ENCODE measurements around the gene AMZ1. TPM values are rescaled to one million over a fixed set of nuclear protein-coding genes. Genes with fewer than 3 reads are reported as not detected.

AMZ1 gene
- total and polyA plus RNA-seq, 10 of the 15 experiments (the other 5 are each of a cell fraction or from before 2014, with no cell fraction given) = 0.02 to 2.0 (median 0.69) TPM

GRCh38 chr7:2661602-2662272 is 26.3 kb upstream of the AMZ1 start:
- DNase-seq (ENCODE audit: low read depth, low spot score) (no peak), ATAC-seq (peak; percentile 16; the same call in 2 of the 3 replicates), FAIRE-seq (no peak)
- WGBS (ENCODE audit: insufficient coverage, insufficient replicate concordance, low lambda C conversion rate, missing lambda C conversion rate) = 84% methylated on average over 29 of the region's 43 CpGs
- Histone ChIP-seq H3K4me2 (ENCODE audit: control insufficient read depth, insufficient read depth) (no peak overlapping the region), H2AFZ (ENCODE audit: control insufficient read depth, low read depth, low read length) (no peak overlapping the region), H3K9me3 (replicated peaks; ENCODE audit: control insufficient read depth, insufficient read depth, low read length) (no peaks in the 10 kb centered on the region), H3K4me3 (no peak overlapping the region), H3K27me3 (replicated peaks in 1 of 2; ENCODE audit: control insufficient read depth in 2 of 2, insufficient read depth in 2 of 2, low read length in 1 of 2) (no peaks in the 10 kb centered on the region), H3K36me3 (ENCODE audit: control insufficient read depth in 2 of 2, insufficient read depth in 2 of 2, low read length in 1 of 2) (no peaks in the 10 kb centered on the region), H3K27ac (ENCODE audit: control insufficient read depth, insufficient read depth) (no peak overlapping the region), H4K20me1 (ENCODE audit: control insufficient read depth, insufficient read depth) (no peaks in the 10 kb centered on the region), H3K79me2 (ENCODE audit: control insufficient read depth, insufficient read depth, low read length) (no peaks in the 10 kb centered on the region), H3K9ac (ENCODE audit: control insufficient read depth, insufficient read depth, low read length) (no peak overlapping the region), H3K4me1 (ENCODE audit: control insufficient read depth, insufficient read depth, low read length) (no peaks in the 10 kb centered on the region)
- intact Hi-C loops (cut with micrococcal nuclease; ENCODE audit: unreplicated experiment) = loop anchor here (10.0 kb wide), 1 partner anchor 493 kb away; no protein-coding TSS in a partner anchor
- CTCF ChIA-PET = no interaction called here
- in situ Hi-C loops (cut with MboI) = no loop called here
- RAD21 ChIA-PET (ENCODE audit: unreplicated experiment) = no interaction called here
- no TSS peak for BruUV-seq (replicated peaks)
- POLR2A ChIA-PET = no interaction called here
- TF ChIP-seq MEF2A (IDR thresholded peaks at IDR 0.05; ENCODE audit: insufficient read depth, low read depth, low read length) = no peak
- no peak for TF ChIP-seq NFXL1 (IDR thresholded peaks at IDR 0.05; ENCODE audit: borderline replicate concordance)
- TF ChIP-seq POLR2A (IDR thresholded peaks at IDR 0.05; ENCODE audit: low read depth, low read length) = 0 out of 2 replicates have a peak, but pooled peaks have one; percentile 28
- no peak for TF ChIP-seq GATAD2B (conservative IDR thresholded peaks at IDR 0.05; ENCODE audit: low read depth)
- TF ChIP-seq, protein P1, sequence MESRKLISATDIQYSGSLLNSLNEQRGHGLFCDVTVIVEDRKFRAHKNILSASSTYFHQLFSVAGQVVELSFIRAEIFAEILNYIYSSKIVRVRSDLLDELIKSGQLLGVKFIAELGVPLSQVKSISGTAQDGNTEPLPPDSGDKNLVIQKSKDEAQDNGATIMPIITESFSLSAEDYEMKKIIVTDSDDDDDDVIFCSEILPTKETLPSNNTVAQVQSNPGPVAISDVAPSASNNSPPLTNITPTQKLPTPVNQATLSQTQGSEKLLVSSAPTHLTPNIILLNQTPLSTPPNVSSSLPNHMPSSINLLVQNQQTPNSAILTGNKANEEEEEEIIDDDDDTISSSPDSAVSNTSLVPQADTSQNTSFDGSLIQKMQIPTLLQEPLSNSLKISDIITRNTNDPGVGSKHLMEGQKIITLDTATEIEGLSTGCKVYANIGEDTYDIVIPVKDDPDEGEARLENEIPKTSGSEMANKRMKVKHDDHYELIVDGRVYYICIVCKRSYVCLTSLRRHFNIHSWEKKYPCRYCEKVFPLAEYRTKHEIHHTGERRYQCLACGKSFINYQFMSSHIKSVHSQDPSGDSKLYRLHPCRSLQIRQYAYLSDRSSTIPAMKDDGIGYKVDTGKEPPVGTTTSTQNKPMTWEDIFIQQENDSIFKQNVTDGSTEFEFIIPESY (IDR thresholded peaks at IDR 0.05) = no peak
- TF ChIP-seq EP300 (IDR thresholded peaks at IDR 0.05; ENCODE audit: borderline replicate concordance in 1 of 2, control insufficient read depth in 1 of 2, low read depth in 2 of 2, low read length in 2 of 2) = no peak
- SMC1A ChIA-PET (ENCODE audit: uncharacterized antibody, unreplicated experiment) = interaction anchor here (0.6 kb wide), 1 partner anchor 152 kb away, joined by 4 read pairs; no protein-coding TSS in a partner anchor

Data from GM12878 (cell line).